ENCODE results near the gene SLC32A1.

SLC32A1 gene

GRCh38 chr20:38755324-38755910 lies 31.1 kb downstream of the SLC32A1 start:
- DNase-seq: no peak

- DNase-seq: no peak
These were observed 33.0 kb downstream of the SLC32A1 start for GRCh38 chr20:38757145-38757775.

GRCh38 chr20:38759106-38759505 lies 34.8 kb downstream of the SLC32A1 start:
- DNase-seq: no peak

DNA sequence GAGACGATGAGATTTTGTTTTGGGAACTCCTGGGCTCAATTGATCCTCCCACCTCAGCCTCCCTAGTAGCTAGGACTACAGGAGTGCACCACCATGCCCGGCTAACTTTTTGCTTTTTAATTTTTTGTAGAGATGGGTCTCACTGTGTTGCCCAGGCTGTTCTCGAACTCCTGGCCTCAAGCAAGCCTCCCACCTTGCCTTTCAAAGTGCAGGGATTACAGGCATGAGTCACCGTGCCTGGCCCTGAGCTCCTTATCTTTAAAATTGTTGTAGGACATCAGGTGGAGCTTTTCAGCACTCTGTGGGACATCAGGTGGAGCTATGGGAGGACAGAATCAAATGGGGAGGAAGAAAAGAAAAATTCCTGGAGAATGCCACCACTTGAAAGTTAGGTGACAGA lies 36.7 kb downstream of the SLC32A1 start:
- no peak for DNase-seq

- no peak for DNase-seq
These were observed 37.9 kb downstream of the SLC32A1 start for GRCh38 chr20:38762174-38762573.

DNA sequence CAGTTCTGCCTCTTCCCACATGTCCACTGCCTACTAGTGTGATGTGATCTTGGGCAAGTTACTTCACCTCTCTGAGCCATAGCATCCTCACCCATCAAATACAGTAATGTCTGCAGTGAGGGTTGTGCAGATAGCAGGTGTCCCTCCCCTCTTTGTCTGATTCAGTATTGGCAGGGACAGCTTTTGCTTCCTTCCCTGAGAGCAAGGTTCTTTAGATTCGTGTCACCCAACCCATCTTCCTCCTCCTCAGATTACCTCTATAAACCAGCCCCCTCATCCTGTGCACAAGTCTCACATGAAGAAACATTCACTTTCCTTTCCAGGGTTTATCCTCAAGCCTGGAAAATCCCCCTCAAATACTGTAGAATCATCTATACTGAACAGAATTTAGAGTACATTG lies 39.3 kb downstream of the SLC32A1 start:
- DNase-seq: no peak

DNA sequence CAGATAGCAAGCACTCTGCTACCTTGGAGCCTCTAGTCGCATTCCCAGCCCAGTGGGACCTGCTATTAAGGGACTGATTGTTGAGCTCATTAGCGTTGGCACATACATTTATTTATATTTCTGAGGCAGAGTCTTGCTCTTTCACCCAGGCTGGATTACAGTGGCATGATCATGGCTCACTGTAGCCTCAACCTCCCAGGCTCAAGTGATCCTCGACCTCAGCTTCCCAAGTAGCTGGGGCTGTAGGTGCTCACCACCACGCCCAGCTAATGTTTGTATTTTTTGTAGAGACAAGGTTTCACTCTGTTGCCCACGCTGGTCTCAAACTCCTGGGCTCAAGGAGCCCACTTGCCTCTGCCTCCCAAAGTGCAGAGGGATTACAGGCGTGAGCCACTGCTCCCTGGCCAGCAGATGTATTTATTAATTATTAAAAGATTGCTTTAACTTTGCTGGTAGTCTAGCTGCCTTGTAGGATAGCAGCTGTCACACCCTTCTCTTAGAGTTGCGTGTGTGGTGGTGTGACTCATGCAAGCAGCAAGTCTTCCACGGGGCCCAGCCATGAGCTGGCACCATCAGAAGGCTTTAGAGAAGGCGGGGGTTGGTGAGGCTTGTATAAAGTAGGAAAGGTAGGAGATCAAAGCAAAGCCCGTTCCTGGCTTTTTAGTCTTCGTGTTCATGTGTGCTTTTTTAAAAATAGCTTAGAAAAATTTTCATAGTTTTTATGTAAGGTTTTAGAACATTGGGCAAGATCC lies 40.5 kb downstream of the SLC32A1 start:
- no peak for DNase-seq

- no peak for DNase-seq
These were observed 41.8 kb downstream of the SLC32A1 start for GRCh38 chr20:38766071-38766470.

- DNase-seq: no peak
These were observed 45.4 kb downstream of the SLC32A1 start for GRCh38 chr20:38769376-38770295.

- DNase-seq: no peak
These were observed 46.3 kb downstream of the SLC32A1 start for GRCh38 chr20:38770546-38770945.

DNA sequence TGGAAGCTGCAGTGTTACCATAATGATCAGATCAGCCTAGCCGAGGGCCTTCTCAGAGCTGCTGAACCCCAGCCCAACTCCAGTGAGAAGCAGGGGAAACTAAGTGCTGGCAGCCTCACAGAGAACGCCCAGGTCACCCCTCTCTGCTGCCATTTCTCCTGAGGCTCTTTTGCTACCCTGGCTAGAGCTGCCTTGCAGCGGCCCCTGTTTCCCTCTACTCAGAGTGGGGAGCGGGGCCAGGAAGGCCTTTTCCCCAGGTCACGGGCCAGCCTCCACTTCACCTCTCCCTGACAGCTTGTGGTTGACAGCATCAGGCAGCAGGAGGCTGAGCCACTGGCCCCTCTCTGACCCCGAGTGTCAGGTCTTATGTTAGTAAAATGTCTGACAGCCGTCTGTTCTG lies 46.7 kb downstream of the SLC32A1 start:
- DNase-seq: no peak

DNA sequence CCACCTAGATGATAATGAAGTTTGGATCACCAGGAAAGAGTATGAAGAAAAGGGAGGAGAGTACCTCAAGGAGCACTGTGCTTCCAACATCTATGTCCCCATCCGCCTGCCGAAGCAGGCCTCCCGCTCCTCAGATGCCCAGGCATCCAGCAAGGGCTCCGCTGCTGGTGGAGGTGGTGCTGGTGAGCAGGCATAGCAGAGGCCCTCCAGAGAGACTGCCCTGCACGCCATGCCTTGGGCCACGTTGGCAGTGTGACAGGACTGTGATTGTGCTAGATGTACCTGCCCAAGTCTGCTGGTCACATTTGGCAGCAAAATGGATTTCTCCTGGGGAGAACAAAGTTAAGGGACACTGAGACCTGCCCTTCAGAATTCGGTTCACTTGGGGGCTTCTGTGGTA lies 47.3 kb downstream of the SLC32A1 start:
- no peak for DNase-seq

DNA sequence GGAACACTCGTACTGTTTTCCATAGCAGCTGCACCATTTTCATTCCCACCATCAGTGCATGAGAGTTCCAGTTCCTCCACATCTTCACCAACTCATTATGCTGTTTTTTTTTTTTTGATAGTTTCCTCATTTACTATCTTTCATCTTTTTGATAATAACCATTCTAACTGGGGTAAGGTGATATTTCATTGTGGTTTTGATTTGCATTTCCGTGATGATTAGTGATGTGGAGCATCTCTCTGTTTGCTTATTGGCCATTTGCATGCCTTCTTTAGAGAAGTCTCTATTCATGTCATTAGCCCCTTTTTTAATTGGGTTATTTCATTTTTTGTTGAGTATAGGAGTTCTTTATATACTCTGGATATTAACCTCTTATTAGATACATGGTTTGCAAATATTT lies 49.9 kb downstream of the SLC32A1 start:
- no peak for DNase-seq

DNA sequence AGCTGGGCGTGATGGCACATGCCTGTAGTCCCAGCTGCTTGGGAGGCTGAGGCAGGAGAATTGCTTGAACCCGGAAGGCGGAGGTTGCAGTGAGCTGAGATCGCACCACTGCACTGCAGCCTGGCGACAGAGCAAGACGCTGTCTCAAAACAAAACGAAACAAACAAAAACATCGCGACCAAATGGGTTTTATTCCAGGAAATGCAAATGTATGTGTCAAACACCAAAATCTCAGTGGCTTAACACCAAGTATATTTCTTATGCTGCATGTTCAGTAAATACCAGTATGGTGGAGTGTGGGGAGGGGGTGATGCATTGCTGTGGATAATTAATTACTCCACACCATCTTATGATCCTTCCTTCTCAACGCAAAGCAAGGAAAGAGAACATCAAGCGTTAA lies 52.1 kb downstream of the SLC32A1 start:
- DNase-seq: no peak
